PFSK-1 (cell line): ENCODE data around the gene FKBP2.

ENCODE experiments used
- POLR2AphosphoS5 ChIP-seq: IDR thresholded peaks from 2 replicates; pipeline ENCODE4 v1.6.1; 2012; ENCODE audit warnings: low read depth, mild to moderate bottlenecking, control low read depth, low read length, moderate library complexity
- REST ChIP-seq, 2 experiments: IDR thresholded peaks; 2 replicates each; pipeline versions ENCODE4 v1.6.1 to v1.8.0; 2011 to 2012; ENCODE audit warnings: low read depth in 2 of 2, low read length in 2 of 2, control low read depth in 1 of 2, inconsistent platforms in 1 of 2, mild to moderate bottlenecking in 1 of 2, moderate library complexity in 1 of 2; ENCODE audit not compliant: insufficient read depth in 1 of 2
- SIN3A ChIP-seq: IDR thresholded peaks from 2 replicates; pipeline ENCODE4 v1.6.1; 2012; ENCODE audit warnings: mild to moderate bottlenecking, low read length, moderate library complexity, borderline replicate concordance; ENCODE audit not compliant: insufficient read depth
- TAF1 ChIP-seq: IDR thresholded peaks from 2 replicates; pipeline ENCODE4 v1.6.1; 2012; ENCODE audit warnings: low read length, control low read depth, borderline replicate concordance; ENCODE audit not compliant: insufficient read depth

- TF ChIP-seq POLR2AphosphoS5 = no peak; the same call in 1 of the 2 replicates
- TF ChIP-seq TAF1 = no peak
- TF ChIP-seq SIN3A = peak; percentile 31; the same call in 1 of the 2 replicates
- TF ChIP-seq REST (IDR thresholded peaks at IDR 0.05; ENCODE audit: insufficient read depth in 1 of 2, low read depth in 2 of 2, low read length in 2 of 2) = no peak
These were observed 6.2 kb downstream of the FKBP2 start, which contains the start of gene PPP1R14B for GRCh38 chr11:64246871-64247728.
